ENCODE data around the gene ZNF329. TPM values are rescaled to one million over a fixed set of nuclear protein-coding genes. Genes with fewer than 3 reads are reported as not detected.

ZNF329 gene
- total and polyA plus RNA-seq, 2 of the 13 experiments (the other 11 are each of a cell fraction or from before 2014, with no cell fraction given): 3.8 to 9.6 TPM

GRCh38 chr19:58154679-58155648 is 4.4 kb upstream of the ZNF329 start (continued):
- TF ChIP-seq ATF4 (CRISPR knock-in tag; IDR thresholded peaks at IDR 0.05) (peak in 1 of 2 experiments; percentile 81; a peak in 2 of 4 replicates), MTA3 (CRISPR knock-in tag; IDR thresholded peaks at IDR 0.05) (no peak), SMC3 (IDR thresholded peaks at IDR 0.05; ENCODE audit: low read length) (peak; percentile 42; the same call in 1 of the 2 replicates), HNRNPL (IDR thresholded peaks at IDR 0.05; ENCODE audit: low read depth, low read length) (no peak), ZNF800 (CRISPR knock-in tag; IDR thresholded peaks at IDR 0.05) (no peak), KAT8 (CRISPR knock-in tag; IDR thresholded peaks at IDR 0.05) (peak; percentile 90), ZHX1 (CRISPR knock-in tag; IDR thresholded peaks at IDR 0.05; ENCODE audit: low read depth) (no peak), AHR (CRISPR knock-in tag; IDR thresholded peaks at IDR 0.05) (no peak; the same call in 1 of the 2 replicates), ZNF543 (CRISPR knock-in tag; IDR thresholded peaks at IDR 0.05) (no peak), ZZZ3 (CRISPR knock-in tag; IDR thresholded peaks at IDR 0.05; ENCODE audit: borderline replicate concordance) (no peak), ARNTL (CRISPR knock-in tag; IDR thresholded peaks at IDR 0.05) (peak; percentile 65; the same call in 1 of the 2 replicates), SPEN (CRISPR knock-in tag; IDR thresholded peaks at IDR 0.05; ENCODE audit: low read depth) (peak; percentile 94), ZNF598 (CRISPR knock-in tag; IDR thresholded peaks at IDR 0.05; ENCODE audit: borderline replicate concordance) (peak; percentile 71; the same call in 1 of the 2 replicates), ZNF607 (CRISPR knock-in tag; IDR thresholded peaks at IDR 0.05; ENCODE audit: borderline replicate concordance) (no peak), ZNF383 (CRISPR knock-in tag; IDR thresholded peaks at IDR 0.05; ENCODE audit: borderline replicate concordance) (no peak), GABPB1 (CRISPR knock-in tag; IDR thresholded peaks at IDR 0.05) (peak; percentile 98), HNRNPLL (IDR thresholded peaks at IDR 0.05; ENCODE audit: low read depth, low read length, poor library complexity, severe bottlenecking) (peak; percentile 82)
- TF ChIP-seq, protein P1, sequence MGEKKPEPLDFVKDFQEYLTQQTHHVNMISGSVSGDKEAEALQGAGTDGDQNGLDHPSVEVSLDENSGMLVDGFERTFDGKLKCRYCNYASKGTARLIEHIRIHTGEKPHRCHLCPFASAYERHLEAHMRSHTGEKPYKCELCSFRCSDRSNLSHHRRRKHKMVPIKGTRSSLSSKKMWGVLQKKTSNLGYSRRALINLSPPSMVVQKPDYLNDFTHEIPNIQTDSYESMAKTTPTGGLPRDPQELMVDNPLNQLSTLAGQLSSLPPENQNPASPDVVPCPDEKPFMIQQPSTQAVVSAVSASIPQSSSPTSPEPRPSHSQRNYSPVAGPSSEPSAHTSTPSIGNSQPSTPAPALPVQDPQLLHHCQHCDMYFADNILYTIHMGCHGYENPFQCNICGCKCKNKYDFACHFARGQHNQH (CRISPR knock-in tag; IDR thresholded peaks at IDR 0.05): peak; percentile 65
- TF ChIP-seq, protein P2, sequence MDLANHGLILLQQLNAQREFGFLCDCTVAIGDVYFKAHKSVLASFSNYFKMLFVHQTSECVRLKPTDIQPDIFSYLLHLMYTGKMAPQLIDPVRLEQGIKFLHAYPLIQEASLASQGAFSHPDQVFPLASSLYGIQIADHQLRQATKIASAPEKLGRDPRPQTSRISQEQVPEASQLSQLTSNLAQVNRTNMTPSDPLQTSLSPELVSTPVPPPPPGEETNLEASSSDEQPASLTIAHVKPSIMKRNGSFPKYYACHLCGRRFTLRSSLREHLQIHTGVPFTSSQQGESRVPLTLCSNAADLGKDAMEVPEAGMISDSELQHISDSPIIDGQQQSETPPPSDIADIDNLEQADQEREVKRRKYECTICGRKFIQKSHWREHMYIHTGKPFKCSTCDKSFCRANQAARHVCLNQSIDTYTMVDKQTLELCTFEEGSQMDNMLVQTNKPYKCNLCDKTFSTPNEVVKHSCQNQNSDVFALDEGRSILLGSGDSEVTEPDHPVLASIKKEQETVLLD (CRISPR knock-in tag; IDR thresholded peaks at IDR 0.05; ENCODE audit: low read depth): no peak
